HG03457 (cell line): ENCODE data around the gene ERFE.

Experiments used
- ATAC-seq: cut with Tn5 transposase; IDR thresholded peaks from one replicate; pipeline ENCODE4 v1.9.1; 2021; ENCODE audit warnings: moderate number of reproducible peaks; ENCODE audit not compliant: unreplicated experiment

Gene ERFE

GRCh38 chr2:238125127-238125885 is 33.5 kb upstream of the ERFE start:
- no peak for ATAC-seq

- ATAC-seq, result no peak
Measured at GRCh38 chr2:238126338-238126737, 32.4 kb upstream of the ERFE start.

- ATAC-seq, result no peak
Measured at GRCh38 chr2:238126775-238127164, 32.0 kb upstream of the ERFE start.

- no peak for ATAC-seq
Measured at GRCh38 chr2:238127165-238128060, 31.4 kb upstream of the ERFE start.

GRCh38 chr2:238128061-238128440 is 30.7 kb upstream of the ERFE start:
- ATAC-seq, result no peak

- ATAC-seq, result no peak
Measured at GRCh38 chr2:238128534-238129001, 30.2 kb upstream of the ERFE start.

GRCh38 chr2:238129166-238130010 is 29.4 kb upstream of the ERFE start:
- no peak for ATAC-seq

- ATAC-seq, result no peak
Measured at GRCh38 chr2:238130111-238130695, 28.6 kb upstream of the ERFE start.

- no peak for ATAC-seq
Measured at GRCh38 chr2:238130696-238131628, 27.8 kb upstream of the ERFE start.

GRCh38 chr2:238131761-238132462 is 26.9 kb upstream of the ERFE start:
- ATAC-seq, result no peak

- ATAC-seq, result no peak
Measured at GRCh38 chr2:238132463-238133450, 26.0 kb upstream of the ERFE start.

GRCh38 chr2:238133499-238134392 is 25.0 kb upstream of the ERFE start:
- no peak for ATAC-seq

GRCh38 chr2:238134393-238134785 is 24.4 kb upstream of the ERFE start:
- ATAC-seq, result no peak

- ATAC-seq, result no peak
Measured at GRCh38 chr2:238135601-238136150, 23.1 kb upstream of the ERFE start.

- no peak for ATAC-seq
Measured at GRCh38 chr2:238136820-238137537, 21.8 kb upstream of the ERFE start.

- no peak for ATAC-seq
Measured at GRCh38 chr2:238137885-238138284, 20.9 kb upstream of the ERFE start.
